Suprapubic skin (tissue), 4 donors: ENCODE data around the gene USP40. TPM values are rescaled to one million over a fixed set of nuclear protein-coding genes. Genes with fewer than 3 reads are reported as not detected.
A peak's percentile ranks its signal among the peaks of the same experiment; 100 is the strongest.

Experiments
- DNase-seq, 2 donors: peaks; one replicate each; pipeline ENCODE4 v3.0.0-alpha.2; 2019; ENCODE audit warnings: low spot score in 2 of 2
- H3K27ac ChIP-seq: fragments of 200-600 bp; sonication (generic); one replicate; pipeline ENCODE4 v1.5.1; 2019
- H3K27me3 ChIP-seq: fragments of 200-600 bp; sonication (generic); one replicate; pipeline ENCODE4 v1.5.1; 2019
- H3K36me3 ChIP-seq: fragments of 200-600 bp; sonication (generic); one replicate; pipeline ENCODE4 v1.5.1; 2019
- H3K4me1 ChIP-seq: fragments of 200-600 bp; sonication (generic); one replicate; pipeline ENCODE4 v1.5.1; 2019
- H3K4me3 ChIP-seq: fragments of 200-600 bp; sonication (generic); one replicate; pipeline ENCODE4 v1.5.1; 2019; ENCODE audit warnings: mild to moderate bottlenecking
- H3K9me3 ChIP-seq: fragments of 200-600 bp; sonication (generic); one replicate; pipeline ENCODE4 v1.5.1; 2019
- EP300 ChIP-seq: sonication (generic); formaldehyde crosslinking; IDR thresholded peaks from one replicate; pipeline ENCODE4 v1.6.1; 2017; ENCODE audit warnings: antibody characterized with exemption
- POLR2A ChIP-seq, 2 donors: fragments of 450-650 bp; IDR thresholded peaks; one replicate each; pipeline ENCODE4 v1.6.1; 2017; ENCODE audit warnings: antibody characterized with exemption in 2 of 2, mild to moderate bottlenecking in 2 of 2, moderate library complexity in 2 of 2
- POLR2AphosphoS5 ChIP-seq, 3 donors: sonication (generic); formaldehyde crosslinking; IDR thresholded peaks; one replicate each; pipeline ENCODE4 v1.6.1; 2017; ENCODE audit warnings: antibody characterized with exemption in 3 of 3
- WGBS: methylation state at CpG from one replicate; pipeline ENCODE4 v1.1.5; 2018; 5-methylcytosine and 5-hydroxymethylcytosine counted together
- total RNA-seq, 4 donors: library from RNA; depleted of rRNA; stranded (reverse); fragments of >200 nt; gene quantifications; one replicate each; pipeline ENCODE4 v1.1.0, GENCODE V29; 2016
- TF ChIP-seq, protein P1 (sequence below), 2 donors: fragments of 200-600 bp in 1 of 2; fragments of 450-650 bp in 1 of 2; sonication (generic) in 1 of 2; IDR thresholded peaks; one replicate each; pipeline ENCODE4 v1.5.1; 2016 to 2019; ENCODE audit warnings: antibody characterized with exemption in 2 of 2, mild to moderate bottlenecking in 1 of 2, moderate library complexity in 1 of 2

USP40 gene
- total RNA-seq, 4 donors from 2014 or later, result 16.2 to 125 (median 40.1) TPM

DNA sequence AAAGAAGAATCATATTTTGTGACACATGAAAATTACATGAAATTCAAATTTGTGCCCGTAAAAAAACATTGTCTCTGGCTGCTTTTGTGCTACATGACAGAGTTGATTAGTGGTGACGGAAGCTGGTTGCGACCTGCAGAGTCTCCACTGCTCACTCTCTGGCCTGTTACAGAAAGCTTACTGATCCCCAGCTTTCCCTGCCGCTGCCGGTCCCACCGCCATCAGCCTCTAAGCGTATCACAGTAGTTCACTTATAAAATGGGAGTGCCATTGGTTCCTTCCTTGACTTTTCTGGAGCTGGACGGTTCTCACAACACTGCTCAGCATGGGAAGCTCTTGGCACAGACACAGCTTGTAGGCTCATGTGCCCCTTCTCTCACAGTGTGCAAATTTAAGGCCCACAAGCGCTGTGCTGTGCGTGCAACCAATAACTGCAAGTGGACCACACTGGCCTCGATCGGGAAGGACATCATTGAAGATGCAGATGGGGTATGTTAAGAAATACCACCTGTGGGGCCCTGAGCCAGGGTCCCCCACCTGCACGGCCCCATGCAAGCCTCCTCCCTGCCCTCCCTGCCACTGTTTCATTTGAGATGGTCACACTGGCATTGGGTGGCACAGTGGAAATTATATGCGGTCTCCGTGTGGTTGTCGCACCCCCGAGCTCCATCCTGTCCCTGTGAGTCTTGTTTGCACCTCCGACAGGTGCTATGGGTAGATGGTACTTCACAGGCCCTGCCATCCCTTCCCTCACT, 131.0 kb downstream of the USP40 start:
- H3K27ac ChIP-seq, result no peak overlapping the region
- 91% methylated on average over 11 of the region's 18 CpGs for WGBS
- TF ChIP-seq, protein P1, sequence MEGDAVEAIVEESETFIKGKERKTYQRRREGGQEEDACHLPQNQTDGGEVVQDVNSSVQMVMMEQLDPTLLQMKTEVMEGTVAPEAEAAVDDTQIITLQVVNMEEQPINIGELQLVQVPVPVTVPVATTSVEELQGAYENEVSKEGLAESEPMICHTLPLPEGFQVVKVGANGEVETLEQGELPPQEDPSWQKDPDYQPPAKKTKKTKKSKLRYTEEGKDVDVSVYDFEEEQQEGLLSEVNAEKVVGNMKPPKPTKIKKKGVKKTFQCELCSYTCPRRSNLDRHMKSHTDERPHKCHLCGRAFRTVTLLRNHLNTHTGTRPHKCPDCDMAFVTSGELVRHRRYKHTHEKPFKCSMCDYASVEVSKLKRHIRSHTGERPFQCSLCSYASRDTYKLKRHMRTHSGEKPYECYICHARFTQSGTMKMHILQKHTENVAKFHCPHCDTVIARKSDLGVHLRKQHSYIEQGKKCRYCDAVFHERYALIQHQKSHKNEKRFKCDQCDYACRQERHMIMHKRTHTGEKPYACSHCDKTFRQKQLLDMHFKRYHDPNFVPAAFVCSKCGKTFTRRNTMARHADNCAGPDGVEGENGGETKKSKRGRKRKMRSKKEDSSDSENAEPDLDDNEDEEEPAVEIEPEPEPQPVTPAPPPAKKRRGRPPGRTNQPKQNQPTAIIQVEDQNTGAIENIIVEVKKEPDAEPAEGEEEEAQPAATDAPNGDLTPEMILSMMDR (IDR thresholded peaks at IDR 0.05), result no peak
- no peak for TF ChIP-seq EP300
- TF ChIP-seq POLR2AphosphoS5 (IDR thresholded peaks at IDR 0.05), result no peak
- no peak for TF ChIP-seq POLR2A (IDR thresholded peaks at IDR 0.05)
- peak; percentile 30 to 45 for DNase-seq
- no peak overlapping the region for H3K4me3 ChIP-seq
- no peaks in the 10 kb centered on the region for H3K4me1 ChIP-seq
- H3K9me3 ChIP-seq, result no peaks in the 10 kb centered on the region
- no peaks in the 10 kb centered on the region for H3K27me3 ChIP-seq
- H3K36me3 ChIP-seq, result peaks cover 34% of the 10 kb centered on the region

DNA sequence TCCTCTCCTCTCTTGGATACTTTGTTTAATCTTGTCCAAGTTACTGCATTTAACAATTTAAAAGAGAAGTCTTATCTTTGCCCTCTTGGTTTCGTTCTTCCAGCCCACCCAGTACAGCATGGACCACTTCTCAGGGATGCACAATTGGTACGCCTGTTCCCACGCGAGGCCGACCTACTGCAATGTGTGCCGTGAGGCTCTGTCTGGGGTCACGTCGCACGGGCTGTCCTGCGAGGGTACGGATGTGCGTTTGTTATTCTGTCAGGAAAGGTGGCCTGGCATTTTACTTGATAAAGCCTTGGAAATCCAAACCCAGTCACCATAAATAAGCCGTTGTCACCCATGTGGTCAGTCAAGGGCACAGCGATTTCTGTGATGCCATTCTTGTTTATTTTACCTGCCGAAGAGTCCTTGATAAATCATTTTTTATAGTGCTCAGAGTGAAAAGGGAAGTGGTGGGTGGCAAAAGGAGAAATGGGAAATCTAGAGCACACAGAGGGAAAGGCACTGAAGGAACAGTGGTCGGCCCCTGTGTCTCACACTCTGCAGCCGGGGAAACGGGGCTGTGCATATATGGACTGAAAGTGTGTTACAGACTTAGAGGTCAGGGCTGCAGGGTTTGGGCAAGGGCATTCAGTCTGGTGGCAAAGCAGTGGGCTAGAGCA, 131.8 kb downstream of the USP40 start:
- Histone ChIP-seq H3K27me3 (no peaks in the 10 kb centered on the region), H3K27ac (no peak overlapping the region), H3K36me3 (peaks cover 34% of the 10 kb centered on the region), H3K4me1 (no peaks in the 10 kb centered on the region), H3K9me3 (no peaks in the 10 kb centered on the region), H3K4me3 (no peak overlapping the region)
- TF ChIP-seq, protein P1 (IDR thresholded peaks at IDR 0.05), result no peak
- TF ChIP-seq EP300 (no peak), POLR2A (IDR thresholded peaks at IDR 0.05) (no peak), POLR2AphosphoS5 (IDR thresholded peaks at IDR 0.05) (no peak)
- WGBS, result 93% methylated on average over 18 of the region's 18 CpGs
- DNase-seq, result peak; percentile 31 to 44

DNA sequence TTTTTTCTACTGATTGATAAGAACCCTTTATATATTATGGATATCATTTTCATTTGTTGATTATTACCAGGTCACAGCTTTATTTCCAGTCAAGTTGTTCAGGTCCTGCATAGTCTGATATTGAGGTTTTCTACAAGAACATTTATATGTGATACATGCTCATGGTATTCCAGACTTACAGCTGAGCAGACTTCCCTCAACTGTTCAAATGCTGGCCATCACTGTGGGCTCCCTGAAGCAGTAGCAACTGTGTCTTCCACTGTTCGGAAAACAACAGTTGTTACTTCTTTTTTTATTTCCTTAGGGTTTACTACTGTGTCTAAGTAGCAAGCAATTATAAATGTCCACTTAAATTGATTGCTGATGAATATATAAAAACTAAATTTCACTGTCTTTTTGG, 132.8 kb downstream of the USP40 start:
- Histone ChIP-seq H3K36me3 (peaks cover 34% of the 10 kb centered on the region), H3K9me3 (no peaks in the 10 kb centered on the region), H3K27me3 (no peaks in the 10 kb centered on the region), H3K4me3 (no peak overlapping the region), H3K27ac (no peak overlapping the region), H3K4me1 (no peaks in the 10 kb centered on the region)
- no peak for DNase-seq
- TF ChIP-seq POLR2A (IDR thresholded peaks at IDR 0.05), result no peak
- TF ChIP-seq EP300, result no peak
- no peak for TF ChIP-seq POLR2AphosphoS5 (IDR thresholded peaks at IDR 0.05)
- TF ChIP-seq, protein P1 (IDR thresholded peaks at IDR 0.05), result no peak
- WGBS, result 81% methylated on average over 1 of the region's 1 CpG

DNA sequence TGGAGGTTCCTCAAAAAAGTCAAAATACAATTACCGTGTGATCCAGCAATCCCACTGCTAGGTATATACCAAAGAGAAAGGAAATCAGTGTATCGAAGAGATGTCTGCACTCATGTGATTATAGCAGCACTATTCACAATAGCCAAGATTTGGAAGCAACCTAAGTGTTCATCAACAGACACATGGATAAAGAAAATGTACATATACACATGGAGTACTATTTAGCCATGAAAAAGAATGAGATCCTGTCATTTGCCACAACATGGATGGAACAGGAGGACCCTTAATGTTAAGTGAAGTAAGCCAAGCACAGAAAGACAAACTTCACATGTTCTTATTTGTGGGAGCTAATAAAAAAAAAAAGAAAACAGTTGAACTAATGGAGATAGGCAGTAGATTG, 133.6 kb downstream of the USP40 start:
- H3K36me3 ChIP-seq, result peaks cover 28% of the 10 kb centered on the region
- 100% methylated on average over 2 of the region's 2 CpGs for whole genome bisulfite sequencing
- DNase-seq, result no peak
- TF ChIP-seq EP300 (no peak), POLR2AphosphoS5 (IDR thresholded peaks at IDR 0.05) (no peak), POLR2A (IDR thresholded peaks at IDR 0.05) (no peak)
- TF ChIP-seq, protein P1 (IDR thresholded peaks at IDR 0.05), result no peak
- H3K9me3 ChIP-seq, result no peaks in the 10 kb centered on the region
- H3K4me1 ChIP-seq, result no peaks in the 10 kb centered on the region
- H3K27me3 ChIP-seq, result no peaks in the 10 kb centered on the region
- H3K4me3 ChIP-seq, result no peak overlapping the region
- no peak overlapping the region for H3K27ac ChIP-seq

DNA sequence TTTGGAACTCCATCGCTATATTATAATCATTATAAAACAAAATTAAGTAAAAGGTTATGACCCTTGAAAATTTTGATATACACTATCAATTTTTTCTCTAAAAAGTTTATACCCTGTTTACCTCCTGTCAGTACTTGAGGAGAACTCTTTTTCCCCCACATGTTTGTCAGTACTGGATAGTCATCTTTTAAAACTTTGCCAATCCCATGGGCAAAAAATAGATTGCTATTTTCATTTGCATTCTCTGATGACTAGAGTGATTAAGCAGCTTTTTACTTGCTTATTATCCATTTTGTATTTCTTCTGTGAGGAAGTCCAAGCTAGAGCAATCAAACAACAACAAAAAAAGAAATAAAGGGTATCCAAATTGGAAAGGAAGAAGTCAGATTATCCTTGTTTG, 135.9 kb downstream of the USP40 start:
- no peak overlapping the region for H3K27ac ChIP-seq
- WGBS, result 90% methylated on average over 1 of the region's 1 CpG
- no peak for TF ChIP-seq POLR2A (IDR thresholded peaks at IDR 0.05)
- no peak for TF ChIP-seq POLR2AphosphoS5 (IDR thresholded peaks at IDR 0.05)
- TF ChIP-seq, protein P1 (IDR thresholded peaks at IDR 0.05), result no peak
- no peak for TF ChIP-seq EP300
- no peak for DNase-seq
- peaks cover 4% of the 10 kb centered on the region for H3K36me3 ChIP-seq
- no peaks in the 10 kb centered on the region for H3K9me3 ChIP-seq
- H3K4me3 ChIP-seq, result no peak overlapping the region
- H3K27me3 ChIP-seq, result no peaks in the 10 kb centered on the region
- H3K4me1 ChIP-seq, result no peaks in the 10 kb centered on the region
